HK-2 (cell line): Measurements from ENCODE around the gene ATP2B1.
"Not testable (repeated sequence)": the region's sequence is repeated elsewhere in the genome, so short reads cannot be mapped to it uniquely, and the experiment has no call there.

Experiments used
- DNase-seq: peaks from one replicate; pipeline ENCODE4 v3.0.0-alpha.2; 2018; ENCODE audit not compliant: unreplicated experiment

ATP2B1 gene

GRCh38 chr12:89708565-89709156 is at the start of gene ATP2B1:
ATP2B1 (minus strand) TSS chr12:89708838; CDS start chr12:89655886, 52,952 bp downstream.
- peak; percentile 89 for DNase-seq

DNA sequence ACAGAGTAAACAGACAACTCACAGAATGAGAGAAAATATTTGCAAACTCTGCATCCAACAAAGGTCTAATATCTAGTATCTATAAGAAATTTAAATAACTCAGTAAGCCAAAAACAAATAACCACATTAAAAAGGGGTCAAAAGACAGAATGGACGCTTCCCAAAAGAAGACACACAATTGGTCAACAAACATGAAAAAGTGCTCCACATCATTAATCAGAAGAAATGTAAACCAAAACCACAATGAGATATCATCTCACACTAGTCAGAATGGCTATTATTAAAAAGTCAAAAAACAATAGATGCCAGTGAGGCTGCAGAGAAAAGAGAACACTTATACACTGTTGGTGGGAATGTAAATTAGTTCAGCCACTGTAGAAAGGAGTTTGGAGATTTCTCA is 49.3 kb upstream of the ATP2B1 start:
- not testable (repeated sequence) for DNase-seq

GRCh38 chr12:89756585-89757398 is 48.2 kb upstream of the ATP2B1 start:
- no peak for DNase-seq

DNA sequence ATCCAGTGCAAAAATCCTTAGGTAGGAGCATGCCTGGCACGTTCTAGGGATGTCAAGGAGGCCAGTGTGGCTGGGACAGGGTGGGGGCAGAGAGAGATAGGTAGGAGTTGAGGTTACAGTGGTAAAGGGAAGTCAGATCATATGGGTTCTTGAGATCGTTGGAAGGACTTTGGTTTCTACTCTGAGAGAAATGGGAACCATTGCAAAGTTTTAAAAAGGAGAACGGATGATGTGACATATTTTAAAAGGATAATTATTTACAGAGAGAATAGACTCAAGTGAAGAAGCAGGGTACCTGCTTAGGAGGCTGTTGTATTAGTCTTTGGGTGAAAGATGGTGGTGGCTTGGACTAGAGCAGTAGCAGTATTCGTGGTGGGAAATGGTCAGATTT is 47.6 kb upstream of the ATP2B1 start:
- DNase-seq = no peak

GRCh38 chr12:89753997-89754396 is 45.4 kb upstream of the ATP2B1 start:
- no peak for DNase-seq

DNA sequence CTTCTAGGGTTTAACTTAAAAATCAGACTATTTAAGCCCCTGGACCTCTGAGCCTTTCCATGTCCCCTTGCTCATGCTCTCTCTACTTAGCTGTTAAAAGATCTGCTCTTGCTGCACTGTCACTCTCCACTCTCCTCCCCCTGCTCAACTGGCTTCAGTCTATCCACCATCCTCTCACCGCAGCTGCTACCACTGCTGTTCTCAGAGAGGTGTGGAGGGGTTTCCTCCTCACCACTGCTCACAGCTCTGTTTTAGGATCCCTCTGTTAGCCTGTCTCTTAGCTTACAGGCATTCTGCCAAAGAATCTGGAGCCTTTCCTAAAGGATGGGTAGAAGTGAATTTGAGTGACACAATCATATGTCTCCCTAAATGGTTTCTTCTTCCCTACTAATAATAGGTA is 43.7 kb upstream of the ATP2B1 start:
- no peak for DNase-seq

DNA sequence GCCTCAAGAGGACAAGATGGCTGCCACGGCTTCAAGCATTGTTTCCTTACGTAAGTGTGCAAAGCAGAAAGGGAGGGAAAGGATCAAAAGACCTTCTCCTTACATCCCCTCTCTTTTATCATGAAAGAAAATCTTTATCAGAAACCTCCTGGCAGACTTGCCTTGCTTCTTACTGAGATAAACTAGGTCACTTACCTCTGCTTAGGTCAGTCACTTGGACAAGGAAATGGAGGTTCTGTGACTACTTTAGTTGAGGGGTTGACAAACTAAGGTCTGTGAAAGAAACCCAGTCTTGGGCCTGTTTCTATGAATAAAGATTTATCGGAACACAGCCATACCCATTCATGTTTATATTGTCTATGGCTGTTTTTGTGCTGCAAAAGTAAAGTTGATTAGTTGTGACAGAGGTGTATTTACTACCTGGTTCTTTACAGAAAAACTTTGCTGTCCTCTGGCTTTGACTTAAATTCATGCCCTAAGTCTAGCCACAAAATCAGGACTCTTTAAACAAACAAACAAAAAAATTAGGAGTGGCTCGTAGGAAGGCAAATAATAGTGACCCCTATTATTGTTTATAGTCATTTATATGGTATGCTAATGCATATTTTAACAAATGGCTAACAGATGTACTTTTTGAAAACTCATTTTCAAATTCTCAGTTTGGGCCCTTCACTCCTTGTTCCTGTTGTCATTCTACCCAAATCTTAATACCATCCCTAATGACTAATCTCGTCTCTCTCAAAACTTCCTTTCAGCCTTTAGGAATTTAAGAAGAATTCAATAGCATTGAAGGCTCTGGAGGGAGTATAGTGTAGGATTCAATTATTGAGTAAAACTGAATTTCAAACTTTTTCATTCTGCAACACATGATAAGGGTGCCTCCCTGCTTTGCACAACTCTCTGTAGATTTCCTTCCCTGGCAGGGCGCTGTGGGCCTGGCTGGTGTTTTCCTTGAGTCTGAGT is 42.0 kb upstream of the ATP2B1 start:
- no peak for DNase-seq

DNA sequence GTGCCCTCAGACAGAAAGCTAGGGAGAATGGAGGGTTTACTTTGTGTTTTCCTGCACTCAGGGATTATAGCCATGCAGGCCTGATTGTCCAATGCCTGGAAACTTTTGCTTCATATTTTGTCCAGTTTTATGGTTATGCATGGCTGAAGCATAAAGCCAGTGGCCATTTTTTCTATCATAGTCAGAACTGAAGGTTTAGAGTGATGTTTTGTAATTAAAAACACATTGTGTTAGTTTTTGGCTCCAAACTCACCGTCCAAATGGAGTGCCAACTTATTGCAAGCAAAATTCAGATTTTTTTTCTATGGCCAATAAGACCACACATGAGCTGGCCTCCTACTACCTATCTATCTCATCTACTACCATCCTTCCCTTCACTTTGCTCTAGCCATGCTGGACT is 40.2 kb upstream of the ATP2B1 start:
- DNase-seq = no peak

GRCh38 chr12:89745286-89745685 is 36.6 kb upstream of the ATP2B1 start:
- DNase-seq = no peak

DNA sequence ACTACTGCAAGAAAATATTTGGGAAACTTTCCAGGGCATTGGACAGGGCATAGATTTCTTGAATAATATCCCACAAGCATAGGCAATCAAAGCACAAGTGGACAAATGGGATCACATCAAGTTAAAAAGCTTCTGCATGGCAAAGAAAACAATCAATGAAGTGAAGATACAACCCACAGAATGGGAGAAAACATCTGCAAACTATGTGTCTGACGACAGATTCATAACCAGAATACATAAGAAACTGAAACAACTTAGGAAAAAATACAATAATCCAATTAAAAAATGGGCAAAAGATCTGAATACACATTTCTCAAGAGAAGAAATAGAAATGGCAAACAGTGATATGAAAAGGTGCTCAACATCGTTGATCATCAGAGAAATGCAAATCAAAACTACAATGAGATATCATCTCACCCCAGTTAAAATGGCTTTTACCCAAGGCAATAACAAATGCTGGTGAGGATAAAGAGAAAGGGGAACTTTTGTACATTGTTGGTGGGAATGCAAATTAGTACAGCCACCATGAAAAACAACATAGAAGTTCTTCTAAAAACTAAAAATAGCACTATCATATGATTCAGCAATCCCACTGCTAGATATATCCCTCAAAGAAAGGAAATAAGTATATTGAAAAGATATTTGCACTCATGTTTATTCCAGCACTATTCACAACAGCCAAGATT is 33.8 kb upstream of the ATP2B1 start:
- DNase-seq = no peak

- no peak for DNase-seq
These were observed 32.3 kb upstream of the ATP2B1 start for GRCh38 chr12:89740943-89741342.

GRCh38 chr12:89736995-89737394 is 28.4 kb upstream of the ATP2B1 start:
- DNase-seq = no peak

GRCh38 chr12:89733579-89734201 is 25.1 kb upstream of the ATP2B1 start:
- peak; percentile 24 for DNase-seq

DNA sequence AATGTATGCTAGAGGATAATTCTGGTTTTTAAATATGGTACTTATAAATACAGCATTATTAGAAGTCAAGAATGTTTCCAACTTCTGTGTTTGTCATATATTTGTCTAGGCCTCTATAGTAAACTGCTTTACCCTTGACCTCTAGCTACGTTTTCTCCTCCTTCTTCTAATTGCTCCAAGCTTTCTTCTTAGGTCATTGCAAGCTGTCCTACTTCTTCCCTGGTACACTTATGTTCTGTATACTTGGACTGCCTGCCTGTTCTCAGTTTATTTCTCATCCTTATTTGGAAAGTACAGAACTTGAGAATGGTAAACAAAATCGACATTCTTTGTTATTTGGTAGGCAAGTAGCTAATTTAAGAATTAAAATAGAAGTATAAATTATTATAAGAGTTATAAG is 23.9 kb upstream of the ATP2B1 start:
- no peak for DNase-seq

- no peak for DNase-seq
These were observed 23.0 kb upstream of the ATP2B1 start for GRCh38 chr12:89731614-89732013.

DNA sequence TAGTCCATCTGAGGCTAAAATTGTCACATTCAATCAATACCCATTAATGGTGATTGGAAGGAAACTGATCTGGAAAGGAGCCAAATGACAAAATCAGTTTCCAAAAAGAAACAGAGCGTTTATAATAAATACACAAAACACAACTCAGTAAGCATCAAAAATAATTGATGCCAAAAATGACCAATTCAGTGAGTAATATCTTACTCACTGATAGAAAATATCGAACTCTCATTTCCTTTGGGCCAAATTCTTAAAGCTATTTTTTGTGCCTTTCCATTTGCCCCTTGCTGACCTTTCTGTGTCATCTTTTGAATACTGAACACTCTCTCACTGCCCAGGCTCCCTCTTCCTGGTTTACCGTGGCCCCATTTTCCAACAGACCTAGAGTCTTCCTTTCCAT is 22.5 kb upstream of the ATP2B1 start:
- DNase-seq = no peak

GRCh38 chr12:89729946-89730459 is 21.4 kb upstream of the ATP2B1 start:
- DNase-seq = no peak

- DNase-seq = no peak
These were observed 14.6 kb upstream of the ATP2B1 start for GRCh38 chr12:89723276-89723675.

GRCh38 chr12:89721291-89721987 is 12.8 kb upstream of the ATP2B1 start:
- DNase-seq = no peak

- DNase-seq = no peak
These were observed 9.3 kb upstream of the ATP2B1 start for GRCh38 chr12:89717759-89718523.
